HepG2 (cell line): ENCODE measurements around the gene BSN. TPM values are rescaled to one million over a fixed set of nuclear protein-coding genes. Genes with fewer than 3 reads are reported as not detected.

Experiments used
- HBP1 ChIP-seq: IDR thresholded peaks from 2 replicates; pipeline ENCODE4 v1.6.1; 2016; ENCODE audit warnings: low read depth, control low read depth
- ISX ChIP-seq: sonication (generic); formaldehyde crosslinking; conservative IDR thresholded peaks from 2 replicates; pipeline ENCODE4 v1.5.0; 2020; ENCODE audit warnings: missing genetic modification reagents
- MAF1 ChIP-seq: sonication (generic); formaldehyde crosslinking; IDR thresholded peaks from 2 replicates; pipeline ENCODE4 v1.5.0; 2020; ENCODE audit warnings: missing genetic modification reagents, borderline replicate concordance
- PHF21A ChIP-seq: sonication (generic); formaldehyde crosslinking; IDR thresholded peaks from 2 replicates; pipeline ENCODE4 v1.5.0; 2020; ENCODE audit warnings: mild to moderate bottlenecking, missing genetic modification reagents
- RFX1 ChIP-seq: fragments of 450-650 bp; IDR thresholded peaks from 2 replicates; pipeline ENCODE4 v1.6.1; 2017
- SALL2 ChIP-seq: sonication (generic); formaldehyde crosslinking; IDR thresholded peaks from 2 replicates; pipeline ENCODE4 v1.8.1; 2023; ENCODE audit warnings: mild to moderate bottlenecking, missing genetic modification reagents, inconsistent platforms
- ZBTB21 ChIP-seq: sonication (generic); formaldehyde crosslinking; IDR thresholded peaks from 2 replicates; pipeline ENCODE4 v1.4.0; 2020; ENCODE audit warnings: missing genetic modification reagents
- ZNF138 ChIP-seq: sonication (generic); formaldehyde crosslinking; IDR thresholded peaks from 2 replicates; pipeline ENCODE4 v1.5.0; 2020; ENCODE audit warnings: mild to moderate bottlenecking, low read depth, missing genetic modification reagents
- polyA plus RNA-seq, 8 experiments: library from polyadenylated mRNA; depleted of rRNA in 3 of 8; stranded (reverse) in 7 of 8; unstranded in 1 of 8; fragments of >200 nt; fragmentation: Illumina TruSeq in 4 of 8; extraction: Trizol in 4 of 8; gene quantifications; 2 replicates each; pipeline versions ENCODE4 v1.2.1 to v1.2.3, GENCODE V29; 2011 to 2016; ENCODE audit warnings: low read depth in 4 of 8, missing spikeins in 1 of 8, mixed read lengths in 1 of 8; ENCODE audit not compliant: insufficient read depth in 1 of 8
- total RNA-seq, 5 experiments: library from RNA; depleted of rRNA; stranded (reverse); fragments of >200 nt; fragmentation: Illumina TruSeq; extraction: Trizol; gene quantifications; 2 replicates each; pipeline ENCODE4 v1.2.3, GENCODE V29; 2016; ENCODE audit warnings: low read depth in 1 of 5
- TF ChIP-seq, protein P1 (sequence below): sonication (generic); formaldehyde crosslinking; IDR thresholded peaks from 2 replicates; pipeline ENCODE4 v1.5.1; 2020; ENCODE audit warnings: mild to moderate bottlenecking, missing genetic modification reagents, moderate library complexity
- TF ChIP-seq, protein P2 (sequence below): sonication (generic); formaldehyde crosslinking; IDR thresholded peaks from 2 replicates; pipeline ENCODE4 v1.4.0; 2020; ENCODE audit warnings: mild to moderate bottlenecking, missing genetic modification reagents
- TF ChIP-seq, protein P3 (sequence below): sonication (generic); formaldehyde crosslinking; IDR thresholded peaks from 2 replicates; pipeline ENCODE4 v1.4.0; 2020; ENCODE audit warnings: missing genetic modification reagents, borderline replicate concordance

Gene BSN
- total and polyA plus RNA-seq, 2 of the 13 experiments (the other 11 are each of a cell fraction or from before 2014, with no cell fraction given): 0.42 to 0.86 TPM

- no peak; the same call in 1 of the 2 replicates for TF ChIP-seq HBP1 (CRISPR knock-in tag)
- TF ChIP-seq MAF1 (CRISPR knock-in tag): no peak
- TF ChIP-seq, protein P1, sequence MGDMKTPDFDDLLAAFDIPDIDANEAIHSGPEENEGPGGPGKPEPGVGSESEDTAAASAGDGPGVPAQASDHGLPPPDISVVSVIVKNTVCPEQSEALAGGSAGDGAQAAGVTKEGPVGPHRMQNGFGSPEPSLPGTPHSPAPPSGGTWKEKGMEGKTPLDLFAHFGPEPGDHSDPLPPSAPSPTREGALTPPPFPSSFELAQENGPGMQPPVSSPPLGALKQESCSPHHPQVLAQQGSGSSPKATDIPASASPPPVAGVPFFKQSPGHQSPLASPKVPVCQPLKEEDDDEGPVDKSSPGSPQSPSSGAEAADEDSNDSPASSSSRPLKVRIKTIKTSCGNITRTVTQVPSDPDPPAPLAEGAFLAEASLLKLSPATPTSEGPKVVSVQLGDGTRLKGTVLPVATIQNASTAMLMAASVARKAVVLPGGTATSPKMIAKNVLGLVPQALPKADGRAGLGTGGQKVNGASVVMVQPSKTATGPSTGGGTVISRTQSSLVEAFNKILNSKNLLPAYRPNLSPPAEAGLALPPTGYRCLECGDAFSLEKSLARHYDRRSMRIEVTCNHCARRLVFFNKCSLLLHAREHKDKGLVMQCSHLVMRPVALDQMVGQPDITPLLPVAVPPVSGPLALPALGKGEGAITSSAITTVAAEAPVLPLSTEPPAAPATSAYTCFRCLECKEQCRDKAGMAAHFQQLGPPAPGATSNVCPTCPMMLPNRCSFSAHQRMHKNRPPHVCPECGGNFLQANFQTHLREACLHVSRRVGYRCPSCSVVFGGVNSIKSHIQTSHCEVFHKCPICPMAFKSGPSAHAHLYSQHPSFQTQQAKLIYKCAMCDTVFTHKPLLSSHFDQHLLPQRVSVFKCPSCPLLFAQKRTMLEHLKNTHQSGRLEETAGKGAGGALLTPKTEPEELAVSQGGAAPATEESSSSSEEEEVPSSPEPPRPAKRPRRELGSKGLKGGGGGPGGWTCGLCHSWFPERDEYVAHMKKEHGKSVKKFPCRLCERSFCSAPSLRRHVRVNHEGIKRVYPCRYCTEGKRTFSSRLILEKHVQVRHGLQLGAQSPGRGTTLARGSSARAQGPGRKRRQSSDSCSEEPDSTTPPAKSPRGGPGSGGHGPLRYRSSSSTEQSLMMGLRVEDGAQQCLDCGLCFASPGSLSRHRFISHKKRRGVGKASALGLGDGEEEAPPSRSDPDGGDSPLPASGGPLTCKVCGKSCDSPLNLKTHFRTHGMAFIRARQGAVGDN (CRISPR knock-in tag): peak; percentile 94
- no peak for TF ChIP-seq ISX (CRISPR knock-in tag)
- TF ChIP-seq, protein P2, sequence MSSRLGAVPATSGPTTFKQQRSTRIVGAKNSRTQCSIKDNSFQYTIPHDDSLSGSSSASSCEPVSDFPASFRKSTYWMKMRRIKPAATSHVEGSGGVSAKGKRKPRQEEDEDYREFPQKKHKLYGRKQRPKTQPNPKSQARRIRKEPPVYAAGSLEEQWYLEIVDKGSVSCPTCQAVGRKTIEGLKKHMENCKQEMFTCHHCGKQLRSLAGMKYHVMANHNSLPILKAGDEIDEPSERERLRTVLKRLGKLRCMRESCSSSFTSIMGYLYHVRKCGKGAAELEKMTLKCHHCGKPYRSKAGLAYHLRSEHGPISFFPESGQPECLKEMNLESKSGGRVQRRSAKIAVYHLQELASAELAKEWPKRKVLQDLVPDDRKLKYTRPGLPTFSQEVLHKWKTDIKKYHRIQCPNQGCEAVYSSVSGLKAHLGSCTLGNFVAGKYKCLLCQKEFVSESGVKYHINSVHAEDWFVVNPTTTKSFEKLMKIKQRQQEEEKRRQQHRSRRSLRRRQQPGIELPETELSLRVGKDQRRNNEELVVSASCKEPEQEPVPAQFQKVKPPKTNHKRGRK (CRISPR knock-in tag): no peak
- no peak for TF ChIP-seq SALL2 (CRISPR knock-in tag)
- TF ChIP-seq, protein P3, sequence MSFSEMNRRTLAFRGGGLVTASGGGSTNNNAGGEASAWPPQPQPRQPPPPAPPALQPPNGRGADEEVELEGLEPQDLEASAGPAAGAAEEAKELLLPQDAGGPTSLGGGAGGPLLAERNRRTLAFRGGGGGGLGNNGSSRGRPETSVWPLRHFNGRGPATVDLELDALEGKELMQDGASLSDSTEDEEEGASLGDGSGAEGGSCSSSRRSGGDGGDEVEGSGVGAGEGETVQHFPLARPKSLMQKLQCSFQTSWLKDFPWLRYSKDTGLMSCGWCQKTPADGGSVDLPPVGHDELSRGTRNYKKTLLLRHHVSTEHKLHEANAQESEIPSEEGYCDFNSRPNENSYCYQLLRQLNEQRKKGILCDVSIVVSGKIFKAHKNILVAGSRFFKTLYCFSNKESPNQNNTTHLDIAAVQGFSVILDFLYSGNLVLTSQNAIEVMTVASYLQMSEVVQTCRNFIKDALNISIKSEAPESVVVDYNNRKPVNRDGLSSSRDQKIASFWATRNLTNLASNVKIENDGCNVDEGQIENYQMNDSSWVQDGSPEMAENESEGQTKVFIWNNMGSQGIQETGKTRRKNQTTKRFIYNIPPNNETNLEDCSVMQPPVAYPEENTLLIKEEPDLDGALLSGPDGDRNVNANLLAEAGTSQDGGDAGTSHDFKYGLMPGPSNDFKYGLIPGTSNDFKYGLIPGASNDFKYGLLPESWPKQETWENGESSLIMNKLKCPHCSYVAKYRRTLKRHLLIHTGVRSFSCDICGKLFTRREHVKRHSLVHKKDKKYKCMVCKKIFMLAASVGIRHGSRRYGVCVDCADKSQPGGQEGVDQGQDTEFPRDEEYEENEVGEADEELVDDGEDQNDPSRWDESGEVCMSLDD (CRISPR knock-in tag): no peak
- no peak for TF ChIP-seq ZBTB21 (CRISPR knock-in tag)
- no peak for TF ChIP-seq RFX1
- peak; percentile 82 for TF ChIP-seq PHF21A (CRISPR knock-in tag)
- 0 out of 2 replicates have a peak, but pooled peaks have one; percentile 69 for TF ChIP-seq ZNF138 (CRISPR knock-in tag)
These were observed 119.6 kb downstream of the BSN start, which contains the start of gene APEH (continued) for GRCh38 chr3:49673715-49674496.
